ENCODE results near the gene PXMP4. TPM values are rescaled to one million over a fixed set of nuclear protein-coding genes. Genes with fewer than 3 reads are reported as not detected.

Gene PXMP4
- total RNA-seq, 1 donor, result 7.6 TPM

GRCh38 chr20:33660035-33660684, 60.0 kb downstream of the PXMP4 start:
- no peak overlapping the region for H3K4me3 ChIP-seq (ENCODE audit: low read depth, low read length)
- no peak for DNase-seq (ENCODE audit: low read depth)
- no peak for TF ChIP-seq CTCF (IDR thresholded peaks at IDR 0.05; ENCODE audit: insufficient read depth, low read length)

DNA sequence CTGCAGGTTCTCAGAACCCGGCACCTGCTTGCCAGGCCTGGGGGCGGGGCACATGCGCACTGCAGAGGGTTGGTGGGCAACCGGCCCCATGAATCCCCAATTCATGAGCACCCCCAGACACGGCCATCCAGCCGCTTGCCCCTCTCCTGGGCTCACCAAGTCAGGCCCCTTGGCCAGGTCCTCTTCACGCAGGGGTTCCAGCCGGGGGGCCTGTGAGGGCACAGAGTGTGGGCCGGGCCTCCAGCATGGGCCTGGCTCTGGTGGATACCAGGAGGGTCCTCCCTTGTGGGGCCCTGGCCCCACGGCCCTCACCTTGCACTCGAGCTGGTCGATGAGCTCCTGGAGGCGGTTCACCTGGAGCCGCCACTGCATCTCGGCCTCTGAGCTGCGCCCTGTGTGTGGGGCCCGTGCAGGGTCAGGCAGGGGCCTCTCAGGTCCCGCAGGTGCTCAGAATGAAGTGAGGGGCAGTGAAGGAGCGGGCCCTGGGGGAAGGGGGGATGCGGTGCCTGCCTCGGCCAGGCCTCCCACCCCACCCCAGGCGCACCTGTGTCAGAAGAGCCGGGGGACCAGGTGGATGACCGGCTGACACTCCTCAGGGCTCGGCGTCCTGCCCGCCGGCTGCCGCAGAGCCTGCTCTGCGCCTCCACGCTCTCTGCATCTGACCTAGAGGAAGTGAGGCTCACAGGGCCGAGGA, 60.6 kb downstream of the PXMP4 start:
- no peak for DNase-seq (ENCODE audit: low read depth)
- no peak overlapping the region for H3K4me3 ChIP-seq (ENCODE audit: low read depth, low read length)
- TF ChIP-seq CTCF (IDR thresholded peaks at IDR 0.05; ENCODE audit: insufficient read depth, low read length), result no peak

GRCh38 chr20:33658929-33659328, 61.2 kb downstream of the PXMP4 start:
- H3K4me3 ChIP-seq (ENCODE audit: low read depth, low read length), result no peak overlapping the region
- TF ChIP-seq CTCF (IDR thresholded peaks at IDR 0.05; ENCODE audit: insufficient read depth, low read length), result no peak
- no peak for DNase-seq (ENCODE audit: low read depth)

GRCh38 chr20:33658510-33658909, 61.6 kb downstream of the PXMP4 start:
- no peak overlapping the region for H3K4me3 ChIP-seq (ENCODE audit: low read depth, low read length)
- no peak for DNase-seq (ENCODE audit: low read depth)
- TF ChIP-seq CTCF (IDR thresholded peaks at IDR 0.05; ENCODE audit: insufficient read depth, low read length), result no peak

DNA sequence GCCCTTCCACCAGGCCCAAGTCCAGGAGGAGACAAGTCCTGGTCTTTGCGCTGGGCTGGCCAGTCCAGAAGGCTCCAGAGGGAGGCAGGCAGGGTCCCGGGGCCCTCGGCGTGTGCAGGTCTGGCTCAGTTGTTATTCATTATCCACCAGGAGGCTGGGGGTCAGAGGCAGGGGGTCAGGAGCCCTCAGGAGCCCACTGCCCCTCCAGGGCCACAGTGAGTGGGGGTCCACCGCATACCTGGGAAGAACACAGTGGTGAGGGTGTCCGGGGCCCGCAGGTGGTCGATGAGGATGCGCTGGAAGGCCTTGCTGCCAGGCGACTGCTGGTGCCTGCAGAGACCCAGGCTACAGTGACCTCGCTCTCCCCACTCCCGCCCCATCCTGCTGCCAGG, 62.4 kb downstream of the PXMP4 start:
- no peak for TF ChIP-seq CTCF (IDR thresholded peaks at IDR 0.05; ENCODE audit: insufficient read depth, low read length)
- DNase-seq (ENCODE audit: low read depth), result no peak

GRCh38 chr20:33656783-33657703, 63.1 kb downstream of the PXMP4 start:
- no peak for DNase-seq (ENCODE audit: low read depth)
- H3K4me3 ChIP-seq (ENCODE audit: low read depth, low read length), result no peak overlapping the region
- TF ChIP-seq CTCF (IDR thresholded peaks at IDR 0.05; ENCODE audit: insufficient read depth, low read length), result no peak

More for the DNA sequence above, 62.4 kb downstream of the PXMP4 start:
- H3K4me3 ChIP-seq (ENCODE audit: low read depth, low read length), result no peak overlapping the region
